H1 (cell line): ENCODE measurements around the gene LEKR1. TPM values are rescaled to one million over a fixed set of nuclear protein-coding genes. Genes with fewer than 3 reads are reported as not detected.

Source experiments
- CTCF ChIA-PET: fragments of 300-600 bp; sonication (Branson Sonifier 250); formaldehyde crosslinking; loops from one replicate; lab custom pipeline; 2021; ENCODE audit not compliant: partially characterized antibody; lab: Charles Lee
- POLR2A ChIA-PET: fragments of 300-600 bp; sonication (Branson Sonifier 250); formaldehyde crosslinking; loops from one replicate; lab custom pipeline; 2021; ENCODE audit warnings: inconsistent platforms; ENCODE audit not compliant: partially characterized antibody; lab: Charles Lee
- DNase-seq, 2 experiments: peaks; one replicate each; pipeline versions ENCODE4 v3.0.0 to v3.0.0-alpha.2; 2010 to 2022; ENCODE audit warnings: low spot score in 2 of 2, low read depth in 1 of 2, mixed read lengths in 1 of 2
- FAIRE-seq: peaks from 2 replicates; lab custom pipeline; 2011; peaks lifted over from hg19 to GRCh38; lab: Jason Lieb, UNC
- H2AFZ ChIP-seq: 2 replicates; pipeline ENCODE4 v1.8.1; 2012; ENCODE audit warnings: low read length, inconsistent platforms
- H2AK5ac ChIP-seq: 2 replicates; pipeline ENCODE4 v1.6.1; 2013; ENCODE audit warnings: low read depth, low read length
- H2BK120ac ChIP-seq: replicated peaks from 2 replicates; pipeline ENCODE3; 2013; ENCODE audit warnings: low read depth, low read length, inconsistent platforms
- H2BK12ac ChIP-seq: 2 replicates; pipeline ENCODE4 v1.6.1; 2013; ENCODE audit warnings: low read depth, low read length
- H2BK15ac ChIP-seq: 2 replicates; pipeline ENCODE4 v1.6.1; 2013; ENCODE audit warnings: low read length
- H2BK20ac ChIP-seq: 2 replicates; pipeline ENCODE4 v1.6.1; 2013; ENCODE audit warnings: low read length
- H2BK5ac ChIP-seq: 2 replicates; pipeline ENCODE4 v1.6.1; 2013; ENCODE audit warnings: low read depth, low read length
- H3K14ac ChIP-seq: 2 replicates; pipeline ENCODE4 v1.6.1; 2013; ENCODE audit warnings: inconsistent platforms; ENCODE audit not compliant: insufficient read length
- H3K18ac ChIP-seq: 2 replicates; pipeline ENCODE4 v1.6.1; 2013; ENCODE audit warnings: low read length; ENCODE audit errors: extremely low read depth
- H3K23ac ChIP-seq: 2 replicates; pipeline ENCODE4 v1.6.1; 2013; ENCODE audit warnings: inconsistent platforms; ENCODE audit not compliant: insufficient read length
- H3K23me2 ChIP-seq: 2 replicates; pipeline ENCODE4 v1.6.1; 2013; ENCODE audit warnings: low read depth, low read length
- H3K27ac ChIP-seq: 2 replicates; pipeline ENCODE4 v1.6.1; 2011; ENCODE audit warnings: low read depth, low read length, inconsistent platforms
- H3K27me3 ChIP-seq, 4 experiments: replicated peaks in 1 of 4; 1 replicate in 1 of 4; 2 replicates in 3 of 4; pipeline versions ENCODE4 v1.6.1 to v1.8.1; 2011 to 2013; ENCODE audit warnings: low read length in 3 of 4, mild to moderate bottlenecking in 3 of 4, inconsistent platforms in 2 of 4, mixed read lengths in 2 of 4, moderate library complexity in 1 of 4; ENCODE audit not compliant: control insufficient read depth in 3 of 4, insufficient read depth in 3 of 4; ENCODE audit errors: extremely low read depth in 1 of 4
- H3K36me3 ChIP-seq, 4 experiments: 2 replicates each; pipeline versions ENCODE4 v1.6.1 to v1.8.1; 2011 to 2013; ENCODE audit warnings: mild to moderate bottlenecking in 4 of 4, low read length in 3 of 4, moderate library complexity in 2 of 4, control low read depth in 1 of 4, inconsistent platforms in 1 of 4; ENCODE audit not compliant: insufficient read depth in 4 of 4, control insufficient read depth in 2 of 4
- H3K4ac ChIP-seq: replicated peaks from 2 replicates; pipeline ENCODE3; 2013; ENCODE audit warnings: low read length, low read depth, mixed read lengths, inconsistent platforms; ENCODE audit not compliant: insufficient read length
- H3K4me1 ChIP-seq, 4 experiments: replicated peaks in 1 of 4; 1 replicate in 1 of 4; 2 replicates in 3 of 4; pipeline versions ENCODE4 v1.6.1 to v1.8.1; 2011 to 2013; ENCODE audit warnings: low read length in 3 of 4, inconsistent platforms in 2 of 4, mixed read lengths in 1 of 4; ENCODE audit not compliant: insufficient read depth in 4 of 4, control insufficient read depth in 3 of 4
- H3K4me2 ChIP-seq, 2 experiments: 2 replicates each; pipeline versions ENCODE4 v1.6.1 to v1.8.1; 2011 to 2013; ENCODE audit warnings: low read depth in 2 of 2, low read length in 2 of 2, control low read depth in 1 of 2, inconsistent platforms in 1 of 2, mild to moderate bottlenecking in 1 of 2; ENCODE audit not compliant: insufficient read depth in 1 of 2
- H3K4me3 ChIP-seq, 4 experiments: fragments of 200-600, 300-600 bp in 1 of 4; sonication (generic), shearing (Covaris generic), sonication (Bioruptor Twin) in 1 of 4; 2 replicates each; pipeline versions ENCODE4 v1.5.1 to v1.8.1; 2011 to 2016; ENCODE audit warnings: low read length in 4 of 4, low read depth in 3 of 4, control low read depth in 2 of 4, inconsistent platforms in 2 of 4, mild to moderate bottlenecking in 2 of 4, mixed read lengths in 1 of 4, moderate library complexity in 1 of 4; ENCODE audit not compliant: insufficient read depth in 2 of 4; ENCODE audit errors: extremely low read depth in 1 of 4
- H3K56ac ChIP-seq: replicated peaks from 2 replicates; pipeline ENCODE3; 2013; ENCODE audit warnings: low read depth, mild to moderate bottlenecking, mixed read lengths, low read length, inconsistent platforms; ENCODE audit not compliant: insufficient read length
- H3K79me1 ChIP-seq: 2 replicates; pipeline ENCODE4 v1.6.1; 2013; ENCODE audit warnings: low read depth, low read length, control low read depth
- H3K79me2 ChIP-seq, 2 experiments: 2 replicates each; pipeline versions ENCODE4 v1.6.1 to v1.8.1; 2012 to 2013; ENCODE audit warnings: low read length in 2 of 2, mild to moderate bottlenecking in 2 of 2, inconsistent platforms in 1 of 2; ENCODE audit not compliant: insufficient read depth in 2 of 2, control insufficient read depth in 1 of 2
- H3K9ac ChIP-seq, 4 experiments: replicated peaks in 1 of 4; 1 replicate in 1 of 4; 2 replicates in 3 of 4; pipeline versions ENCODE4 v1.6.1 to v1.8.1; 2011 to 2013; ENCODE audit warnings: low read depth in 3 of 4, low read length in 3 of 4, control low read depth in 2 of 4, mild to moderate bottlenecking in 2 of 4, moderate library complexity in 2 of 4, inconsistent platforms in 1 of 4; ENCODE audit errors: extremely low read depth in 1 of 4
- H3K9me3 ChIP-seq, 2 experiments: 2 replicates each; pipeline versions ENCODE4 v1.6.1 to v1.8.1; 2012 to 2013; ENCODE audit warnings: mild to moderate bottlenecking in 2 of 2, moderate library complexity in 2 of 2, control low read depth in 1 of 2, inconsistent platforms in 1 of 2, low read depth in 1 of 2, low read length in 1 of 2, mixed read lengths in 1 of 2; ENCODE audit not compliant: insufficient read depth in 2 of 2
- H4K20me1 ChIP-seq, 2 experiments: replicated peaks in 1 of 2; 2 replicates each; pipeline versions ENCODE3 to v1.8.1; 2011 to 2013; ENCODE audit warnings: inconsistent platforms in 2 of 2, low read length in 2 of 2, mild to moderate bottlenecking in 1 of 2; ENCODE audit not compliant: insufficient read depth in 2 of 2, control insufficient read depth in 1 of 2
- H4K5ac ChIP-seq: 2 replicates; pipeline ENCODE4 v1.6.1; 2013; ENCODE audit warnings: low read length, low read depth, mixed read lengths, inconsistent platforms; ENCODE audit not compliant: insufficient read length
- H4K8ac ChIP-seq: 2 replicates; pipeline ENCODE4 v1.8.0; 2013; ENCODE audit warnings: mild to moderate bottlenecking, moderate library complexity, low read length, inconsistent platforms; ENCODE audit not compliant: insufficient read depth; ENCODE audit errors: extremely low read depth
- H4K91ac ChIP-seq: replicated peaks from 2 replicates; pipeline ENCODE3; 2013; ENCODE audit warnings: low read length, mixed read lengths, inconsistent platforms; ENCODE audit not compliant: insufficient read length
- ATF3 ChIP-seq: IDR thresholded peaks from 2 replicates; pipeline ENCODE4 v1.6.1; 2011; ENCODE audit warnings: low read depth, mild to moderate bottlenecking, low read length; ENCODE audit not compliant: insufficient read depth
- BACH1 ChIP-seq: IDR thresholded peaks from 2 replicates; pipeline ENCODE4 v1.6.1; 2012; ENCODE audit warnings: low read length, improper control_type of control experiment
- CTCF ChIP-seq, 3 experiments: IDR thresholded peaks; 1 replicate in 2 of 3; 2 replicates in 1 of 3; pipeline versions ENCODE4 v1.5.1 to v1.6.1; 2011; ENCODE audit warnings: low read length in 3 of 3, mild to moderate bottlenecking in 3 of 3, inconsistent platforms in 2 of 3, low read depth in 1 of 3, moderate library complexity in 1 of 3; ENCODE audit not compliant: insufficient read depth in 1 of 3; ENCODE audit errors: control extremely low read depth in 1 of 3
- GABPA ChIP-seq: IDR thresholded peaks from 2 replicates; pipeline ENCODE4 v1.6.1; 2011; ENCODE audit warnings: mild to moderate bottlenecking, low read length, moderate library complexity, borderline replicate concordance; ENCODE audit not compliant: insufficient read depth
- JUND ChIP-seq: IDR thresholded peaks from 2 replicates; pipeline ENCODE4 v1.6.1; 2011; ENCODE audit warnings: mild to moderate bottlenecking, improper control_type of control experiment, low read length
- KDM5A ChIP-seq: fragments of 200-600 bp; IDR thresholded peaks from 2 replicates; pipeline ENCODE4 v1.7.1; 2012; ENCODE audit warnings: mild to moderate bottlenecking, low read length, inconsistent platforms, mixed read lengths
- POU5F1 ChIP-seq: IDR thresholded peaks from 2 replicates; pipeline ENCODE4 v1.6.1; 2011; ENCODE audit warnings: low read depth, mild to moderate bottlenecking, low read length, moderate library complexity
- RNF2 ChIP-seq: fragments of 200-900, 300-1000 bp; sonication (generic); IDR thresholded peaks from 2 replicates; pipeline ENCODE4 v1.7.1; 2016; ENCODE audit warnings: borderline replicate concordance, low read depth, mild to moderate bottlenecking, antibody characterized with exemption, low read length; ENCODE audit not compliant: poor library complexity, severe bottlenecking; ENCODE audit errors: missing control alignments
- USF2 ChIP-seq: IDR thresholded peaks from 2 replicates; pipeline ENCODE4 v1.6.1; 2011; ENCODE audit warnings: low read length, improper control_type of control experiment
- WGBS, 2 experiments: shearing (Covaris generic) in 1 of 2; methylation state at CpG; one replicate each; pipeline versions ENCODE4 v1.1.6 to v1.1.7; 2013 to 2015; ENCODE audit warnings: low lambda C conversion rate in 2 of 2, mixed read lengths in 2 of 2, inconsistent platforms in 1 of 2, low coverage in 1 of 2, missing lambda C conversion rate in 1 of 2; ENCODE audit not compliant: insufficient replicate concordance in 2 of 2, insufficient coverage in 1 of 2, insufficient read length in 1 of 2; ENCODE audit errors: extremely low coverage in 1 of 2, missing lambda C conversion rate in 1 of 2; 5-methylcytosine and 5-hydroxymethylcytosine counted together
- polyA plus RNA-seq, 7 experiments: library from polyadenylated mRNA; depleted of rRNA in 3 of 7; stranded (reverse) in 5 of 7; unstranded in 2 of 7; fragments of >200 nt in 5 of 7; fragments of 200-250 nt in 2 of 7; gene quantifications; 1 replicate in 5 of 7; 2 replicates in 1 of 7; 4 replicates in 1 of 7; pipeline versions ENCODE4 v1.2.1 to v1.2.3, GENCODE V29; 2011 to 2013; ENCODE audit warnings: missing spikeins in 2 of 7, mixed read lengths in 2 of 7
- total RNA-seq: library from RNA; stranded (reverse); fragmentation: NEBNext Ultra II Directional; extraction: Animal tissue kit (Norgen Biotek cat#: 25700); gene quantifications from 2 replicates; pipeline ENCODE4 v1.2.1, GENCODE V29; 2021

The LEKR1 gene
- total and polyA plus RNA-seq, 2 of the 8 experiments (the other 6 are each of a cell fraction or from before 2014, with no cell fraction given) = 0.08 TPM; not detected in 1

GRCh38 chr3:156941311-156941710 is 115.2 kb downstream of the LEKR1 start:
- no peak overlapping the region for H2BK120ac ChIP-seq
- H3K79me2 ChIP-seq = no peaks in the 10 kb centered on the region
- no peak overlapping the region for H4K5ac ChIP-seq
- H4K20me1 ChIP-seq = no peaks in the 10 kb centered on the region
- H2BK20ac ChIP-seq = no peak overlapping the region
- no peak overlapping the region for H2BK5ac ChIP-seq
- H3K56ac ChIP-seq = no peak overlapping the region
- H3K9ac ChIP-seq = no peak overlapping the region
- FAIRE-seq = no peak
- H3K27me3 ChIP-seq = no peaks in the 10 kb centered on the region; a peak in 1 of 7 replicates
- no peak overlapping the region for H3K14ac ChIP-seq
- 0 out of 2 replicates have a peak overlapping the region, but pooled peaks have one; percentile 12 for H2AFZ ChIP-seq
- no peak overlapping the region for H3K4ac ChIP-seq
- no peaks in the 10 kb centered on the region for H3K4me1 ChIP-seq
- CTCF ChIA-PET = interaction anchor here (1.2 kb wide), 1 partner anchor 24 kb away, joined by 3 read pairs; no protein-coding TSS in a partner anchor
- H2BK12ac ChIP-seq = no peak overlapping the region
- 88% methylated on average over 4 of the region's 4 CpGs; no CpG with 5 or more reads in 1 of the 2 experiments for WGBS, 2 experiments
- H3K18ac ChIP-seq = no peak overlapping the region
- POLR2A ChIA-PET = no interaction called here
- no peaks in the 10 kb centered on the region for H3K9me3 ChIP-seq
- no peaks in the 10 kb centered on the region for H3K36me3 ChIP-seq
- H3K4me3 ChIP-seq = no peak overlapping the region
- H2AK5ac ChIP-seq = no peak overlapping the region
- no peak for DNase-seq
- H3K79me1 ChIP-seq = no peaks in the 10 kb centered on the region
- H3K23me2 ChIP-seq = no peaks in the 10 kb centered on the region
- H3K23ac ChIP-seq = no peak overlapping the region
- no peak overlapping the region for H3K27ac ChIP-seq
- H4K8ac ChIP-seq = no peak overlapping the region
- H4K91ac ChIP-seq = no peak overlapping the region
- no peak overlapping the region for H3K4me2 ChIP-seq
- H2BK15ac ChIP-seq = no peak overlapping the region
- TF ChIP-seq JUND (no peak), RNF2 (no peak), USF2 (no peak), BACH1 (no peak), ATF3 (no peak), KDM5A (no peak), GABPA (no peak), POU5F1 (no peak), CTCF (IDR thresholded peaks at IDR 0.05; ENCODE audit: control extremely low read depth in 1 of 3, insufficient read depth in 1 of 3, low read depth in 1 of 3, low read length in 3 of 3) (no peak)
